A549 (cell line): ENCODE data around the gene ZNF566. TPM values are rescaled to one million over a fixed set of nuclear protein-coding genes. Genes with fewer than 3 reads are reported as not detected.

Source experiments
- ATAC-seq, 2 experiments: fragments of 200-7000 bp in 1 of 2; fragments of >200 bp in 1 of 2; cut with Nextera tagmentation in 1 of 2; cut with Tn5 transposase in 1 of 2; 3 replicates each; pipeline versions ENCODE4 v1.8.0 to v1.9.1; 2018 to 2020; ENCODE audit warnings: mild to moderate bottlenecking in 1 of 2, moderate library complexity in 1 of 2
- CTCF ChIA-PET: fragments of 300-600 bp; sonication (Branson Sonifier 250); formaldehyde crosslinking; extraction: SDS; loops from one replicate; lab custom pipeline; 2021; ENCODE audit warnings: antibody characterized with exemption, inconsistent platforms; lab: Yijun Ruan, JAX
- POLR2A ChIA-PET: fragments of 350-600 bp; formaldehyde crosslinking; extraction: SDS; loops from one replicate; lab custom pipeline; 2021; ENCODE audit warnings: antibody characterized with exemption, inconsistent platforms; lab: Yijun Ruan, JAX
- DNase-seq, 2 experiments: peaks; one replicate each; pipeline versions ENCODE4 v3.0.0 to v3.0.0-alpha.2; 2011 to 2016; ENCODE audit warnings: low read depth in 1 of 2, low spot score in 1 of 2
- FAIRE-seq: peaks from 2 replicates; lab custom pipeline; 2011; peaks lifted over from hg19 to GRCh38; lab: Jason Lieb, UNC
- H3K27ac ChIP-seq, 2 experiments: fragments of >200 bp; sonication (Bioruptor Twin); formaldehyde crosslinking; 3 replicates each; pipeline ENCODE4 v1.5.1; 2016 to 2017
- H3K4me1 ChIP-seq: fragments of >200 bp; sonication (Bioruptor Twin); formaldehyde crosslinking; 3 replicates; pipeline ENCODE4 v1.6.1; 2016
- H3K4me2 ChIP-seq: fragments of >200 bp; sonication (Bioruptor Twin); formaldehyde crosslinking; 3 replicates; pipeline ENCODE4 v1.6.1; 2016
- H3K4me3 ChIP-seq: fragments of >200 bp; sonication (Bioruptor Twin); formaldehyde crosslinking; 3 replicates; pipeline ENCODE4 v1.5.1; 2016
- H3K9me3 ChIP-seq: fragments of >200 bp; sonication (Bioruptor Twin); formaldehyde crosslinking; 3 replicates; pipeline ENCODE4 v1.6.1; 2016
- BHLHE40 ChIP-seq: IDR thresholded peaks from 2 replicates; pipeline ENCODE4 v1.6.1; 2012; ENCODE audit warnings: low read depth, low read length, inconsistent platforms
- CHD4 ChIP-seq: fragments of 200-600 bp; sonication (generic); IDR thresholded peaks from 2 replicates; pipeline ENCODE4 v1.6.1; 2016; ENCODE audit warnings: antibody characterized with exemption, mild to moderate bottlenecking, borderline replicate concordance
- EHF ChIP-seq: fragments of 250-450 bp; sonication (Bioruptor Pico); IDR thresholded peaks from 2 replicates; pipeline ENCODE4 v1.5.0; 2020; ENCODE audit warnings: mild to moderate bottlenecking
- EHMT2 ChIP-seq: fragments of 200-600 bp; sonication (generic); IDR thresholded peaks from 2 replicates; pipeline ENCODE4 v1.6.1; 2016; ENCODE audit warnings: antibody characterized with exemption, low read depth, mild to moderate bottlenecking, moderate library complexity
- EP300 ChIP-seq, 2 experiments: fragments of >200 bp; sonication (Bioruptor Twin); formaldehyde crosslinking; IDR thresholded peaks; 2 replicates in 1 of 2; 3 replicates in 1 of 2; pipeline ENCODE4 v1.6.1; 2016 to 2017
- ESRRA ChIP-seq: fragments of 150-350 bp; IDR thresholded peaks from 2 replicates; pipeline ENCODE4 v1.6.1; 2014; ENCODE audit warnings: mild to moderate bottlenecking, low read length, borderline replicate concordance
- FOSL2 ChIP-seq, 2 experiments: fragments of 450-650 bp in 1 of 2; fragments of >200 bp in 1 of 2; sonication (Bioruptor Twin) in 1 of 2; formaldehyde crosslinking; IDR thresholded peaks; 2 replicates each; pipeline versions ENCODE4 v1.5.0 to v1.6.1; 2016 to 2020; ENCODE audit warnings: mild to moderate bottlenecking in 1 of 2, moderate library complexity in 1 of 2
- HOXB13 ChIP-seq: fragments of 250-450 bp; sonication (Bioruptor Pico); IDR thresholded peaks from 2 replicates; pipeline ENCODE4 v1.5.0; 2020; ENCODE audit warnings: low read depth, mild to moderate bottlenecking, moderate library complexity
- HOXB5 ChIP-seq: fragments of 250-450 bp; sonication (Bioruptor Pico); IDR thresholded peaks from 2 replicates; pipeline ENCODE4 v1.5.0; 2020; ENCODE audit warnings: mild to moderate bottlenecking, moderate library complexity
- JUNB ChIP-seq: fragments of >200 bp; sonication (Bioruptor Twin); formaldehyde crosslinking; IDR thresholded peaks from 2 replicates; pipeline ENCODE4 v1.6.1; 2016
- MAZ ChIP-seq: fragments of 150-350 bp; IDR thresholded peaks from 2 replicates; pipeline ENCODE4 v1.6.1; 2014; ENCODE audit warnings: antibody characterized with exemption, low read depth, low read length, borderline replicate concordance
- MYC ChIP-seq: IDR thresholded peaks from 2 replicates; pipeline ENCODE4 v1.6.1; 2012; ENCODE audit warnings: mild to moderate bottlenecking, inconsistent platforms, low read length, improper control_type of control experiment, borderline replicate concordance
- NR3C1 ChIP-seq: fragments of >200 bp; sonication (Bioruptor Twin); formaldehyde crosslinking; IDR thresholded peaks from 3 replicates; pipeline ENCODE4 v1.6.1; 2017
- POLR2AphosphoS2 ChIP-seq: conservative IDR thresholded peaks from 2 replicates; pipeline ENCODE4 v1.6.1; 2012; ENCODE audit warnings: low read length, improper control_type of control experiment, inconsistent platforms
- SMC3 ChIP-seq: fragments of >200 bp; sonication (Bioruptor Twin); formaldehyde crosslinking; IDR thresholded peaks from 3 replicates; pipeline ENCODE4 v1.6.1; 2018; ENCODE audit warnings: inconsistent platforms
- SREBF2 ChIP-seq: fragments of 450-650 bp; IDR thresholded peaks from 2 replicates; pipeline ENCODE4 v1.6.1; 2014; ENCODE audit warnings: mild to moderate bottlenecking, moderate library complexity
- ZSCAN20 ChIP-seq: fragments of 250-450 bp; sonication (Bioruptor Pico); IDR thresholded peaks from 2 replicates; pipeline ENCODE4 v1.8.0; 2022; ENCODE audit warnings: mild to moderate bottlenecking, moderate library complexity
- WGBS: methylation state at CpG from one replicate; pipeline ENCODE4 v1.1.6; 2017; ENCODE audit errors: missing lambda C conversion rate; 5-methylcytosine and 5-hydroxymethylcytosine counted together
- polyA plus RNA-seq, 4 experiments: library from polyadenylated mRNA; depleted of rRNA in 3 of 4; stranded (reverse); fragments of >200 nt; fragmentation: RNase III in 1 of 4; extraction: RNeasy Plus Mini Kit Qiagen cat#74134 plus additional on column Dnase treatment in 1 of 4; gene quantifications; 2 replicates in 3 of 4; 3 replicates in 1 of 4; pipeline ENCODE4 v1.2.3, GENCODE V29; 2011 to 2017
- TF ChIP-seq, protein P1 (sequence below): fragments of >200 bp; sonication (Bioruptor Twin); formaldehyde crosslinking; IDR thresholded peaks from 2 replicates; pipeline ENCODE4 v1.6.1; 2016
- TF ChIP-seq, protein P2 (sequence below): IDR thresholded peaks from 2 replicates; pipeline ENCODE4 v1.6.1; 2012
- TF ChIP-seq, protein P3 (sequence below): fragments of 250-450 bp; sonication (Bioruptor Pico); IDR thresholded peaks from 2 replicates; pipeline ENCODE4 v1.5.0; 2021; ENCODE audit warnings: mild to moderate bottlenecking, moderate library complexity, borderline replicate concordance

Gene ZNF566
- polyA plus RNA-seq, 2 of the 4 experiments (the other 2 are of a cell fraction) = 12.0 to 13.0 TPM

DNA sequence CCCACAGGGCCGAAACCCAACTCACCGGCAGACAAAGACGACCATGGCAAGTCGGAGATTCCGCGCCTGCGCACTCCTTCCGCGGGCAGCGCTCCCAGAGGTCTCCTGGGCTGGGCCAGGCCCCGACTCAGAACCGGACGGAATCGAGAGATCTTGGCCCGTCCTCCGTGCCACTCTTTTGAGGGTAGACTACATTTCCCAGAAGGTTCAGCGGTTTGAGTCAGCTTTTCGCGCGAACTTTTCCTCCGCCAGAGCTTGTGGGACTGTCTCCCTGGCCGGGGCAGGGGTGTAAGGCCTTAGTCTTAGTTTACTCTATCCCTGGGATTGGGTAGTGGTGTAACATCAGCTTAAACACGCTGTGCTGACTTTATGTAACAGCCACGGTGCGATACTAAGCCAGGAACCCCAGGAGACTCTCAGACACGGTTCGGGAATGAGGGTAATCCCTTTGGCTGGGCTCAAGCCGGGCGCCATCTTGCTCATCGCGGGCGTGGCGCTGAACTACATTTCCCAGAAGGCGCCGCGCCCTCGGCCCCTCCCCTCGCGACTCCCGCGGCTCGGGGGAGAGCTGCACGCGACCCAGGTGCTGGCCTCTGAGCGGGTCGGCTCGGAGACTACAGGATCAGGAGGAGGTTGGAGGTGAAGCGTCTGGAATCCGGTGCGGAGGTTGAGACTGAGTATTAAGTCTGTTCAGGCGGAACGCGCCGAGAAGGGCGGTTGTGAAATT lies 39.0 kb upstream of the ZNF566 start, which contains the start of gene ZNF260 (continued):
- TF ChIP-seq ZSCAN20 = no peak
- TF ChIP-seq FOSL2 (IDR thresholded peaks at IDR 0.05) = no peak
- TF ChIP-seq FOSL2 (CRISPR knock-in tag; IDR thresholded peaks at IDR 0.05) = peak; percentile 64
- TF ChIP-seq POLR2AphosphoS2 = no peak

DNA sequence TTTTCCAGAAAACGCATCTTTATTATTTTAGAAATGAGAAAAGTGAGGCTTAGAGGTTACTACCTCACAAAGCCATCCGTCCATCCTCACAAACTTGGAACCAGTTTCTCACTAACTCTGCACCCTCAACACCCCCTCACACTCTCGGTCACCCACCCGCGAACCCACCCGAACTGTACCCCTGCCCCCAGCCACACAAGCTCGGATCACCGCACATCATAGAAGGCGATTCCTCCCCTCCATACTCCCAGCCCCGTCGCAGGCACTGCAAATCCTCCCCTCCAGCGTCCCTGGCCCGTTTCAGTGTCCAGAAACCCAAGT lies 38.5 kb upstream of the ZNF566 start:
- peaks cover 80% of the 10 kb centered on the region for H3K9me3 ChIP-seq
- no peak; a peak in 1 of 6 replicates for ATAC-seq
- peak overlapping the region; percentile 61 for H3K4me2 ChIP-seq
- CTCF ChIA-PET = interaction anchor here (1.4 to 1.6 kb wide), 2 partner anchors 34 to 150 kb away, joined by 3 to 4 read pairs; no protein-coding TSS in a partner anchor
- 0 out of 2 replicates have a peak, but pooled peaks have one; percentile 5 for TF ChIP-seq MYC
- TF ChIP-seq EP300 (IDR thresholded peaks at IDR 0.05) = no peak
- TF ChIP-seq EHF (CRISPR knock-in tag) = no peak
- H3K27ac ChIP-seq = peak overlapping the region; percentile 84 to 87
- FAIRE-seq = no peak
- no peak for DNase-seq
- no peaks in the 10 kb centered on the region for H3K4me1 ChIP-seq
- POLR2A ChIA-PET = interaction anchor here (0.9 to 2.5 kb wide), 10 partner anchors 13 to 400 kb away, joined by 3 to 49 read pairs (median 8); partner anchors contain the start of genes ZFP14, ZNF146, ZNF461 and ZNF529
- WGBS = 4% methylated on average over 12 of the region's 13 CpGs
- H3K4me3 ChIP-seq = peak overlapping the region; percentile 62

DNA sequence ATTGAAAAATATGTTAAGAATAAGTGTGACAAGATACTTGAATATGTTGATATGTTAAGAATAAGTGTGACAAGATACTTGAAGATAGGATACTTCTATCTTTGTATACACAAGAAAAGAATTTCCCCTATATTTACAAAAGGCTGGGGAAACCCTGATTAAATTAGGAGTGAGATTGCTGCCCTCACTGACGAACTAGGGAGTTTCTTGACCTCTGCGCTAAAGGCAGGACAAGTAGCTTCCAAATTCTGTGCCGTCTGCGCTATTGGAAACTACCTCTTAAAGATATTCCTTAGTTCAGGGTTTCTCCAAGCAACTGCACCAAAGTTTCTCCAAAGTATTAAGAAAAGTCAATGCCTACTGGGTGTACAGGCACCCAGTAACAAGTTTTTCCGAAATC lies 38.0 kb upstream of the ZNF566 start:
- peak overlapping the region; percentile 61 for H3K4me2 ChIP-seq
- H3K27ac ChIP-seq = peak overlapping the region; percentile 84 to 87; a peak in 4 of 6 replicates
- H3K9me3 ChIP-seq = peaks cover 81% of the 10 kb centered on the region
- POLR2A ChIA-PET = interaction anchor here (1.7 to 2.5 kb wide), 5 partner anchors 38 to 399 kb away, joined by 7 to 49 read pairs (median 19); partner anchors contain the start of genes ZFP14, ZNF461, ZNF529 and ZNF566
- no peak for DNase-seq
- no peaks in the 10 kb centered on the region for H3K4me1 ChIP-seq
- peak overlapping the region; percentile 62 for H3K4me3 ChIP-seq
- 62% methylated on average over 5 of the region's 5 CpGs for WGBS
- TF ChIP-seq MAZ (no peak), SMC3 (no peak), SREBF2 (no peak), ESRRA (no peak), BHLHE40 (no peak), NR3C1 (no peak), HOXB13 (CRISPR knock-in tag) (no peak), MYC (no peak), CHD4 (no peak), EHMT2 (no peak), HOXB5 (no peak), JUNB (no peak)
- TF ChIP-seq, protein P1, sequence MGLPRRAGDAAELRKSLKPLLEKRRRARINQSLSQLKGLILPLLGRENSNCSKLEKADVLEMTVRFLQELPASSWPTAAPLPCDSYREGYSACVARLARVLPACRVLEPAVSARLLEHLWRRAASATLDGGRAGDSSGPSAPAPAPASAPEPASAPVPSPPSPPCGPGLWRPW = no peak
- TF ChIP-seq, protein P2, sequence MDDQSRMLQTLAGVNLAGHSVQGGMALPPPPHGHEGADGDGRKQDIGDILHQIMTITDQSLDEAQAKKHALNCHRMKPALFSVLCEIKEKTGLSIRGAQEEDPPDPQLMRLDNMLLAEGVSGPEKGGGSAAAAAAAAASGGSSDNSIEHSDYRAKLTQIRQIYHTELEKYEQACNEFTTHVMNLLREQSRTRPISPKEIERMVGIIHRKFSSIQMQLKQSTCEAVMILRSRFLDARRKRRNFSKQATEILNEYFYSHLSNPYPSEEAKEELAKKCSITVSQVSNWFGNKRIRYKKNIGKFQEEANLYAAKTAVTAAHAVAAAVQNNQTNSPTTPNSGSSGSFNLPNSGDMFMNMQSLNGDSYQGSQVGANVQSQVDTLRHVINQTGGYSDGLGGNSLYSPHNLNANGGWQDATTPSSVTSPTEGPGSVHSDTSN = no peak
- TF ChIP-seq, protein P3, sequence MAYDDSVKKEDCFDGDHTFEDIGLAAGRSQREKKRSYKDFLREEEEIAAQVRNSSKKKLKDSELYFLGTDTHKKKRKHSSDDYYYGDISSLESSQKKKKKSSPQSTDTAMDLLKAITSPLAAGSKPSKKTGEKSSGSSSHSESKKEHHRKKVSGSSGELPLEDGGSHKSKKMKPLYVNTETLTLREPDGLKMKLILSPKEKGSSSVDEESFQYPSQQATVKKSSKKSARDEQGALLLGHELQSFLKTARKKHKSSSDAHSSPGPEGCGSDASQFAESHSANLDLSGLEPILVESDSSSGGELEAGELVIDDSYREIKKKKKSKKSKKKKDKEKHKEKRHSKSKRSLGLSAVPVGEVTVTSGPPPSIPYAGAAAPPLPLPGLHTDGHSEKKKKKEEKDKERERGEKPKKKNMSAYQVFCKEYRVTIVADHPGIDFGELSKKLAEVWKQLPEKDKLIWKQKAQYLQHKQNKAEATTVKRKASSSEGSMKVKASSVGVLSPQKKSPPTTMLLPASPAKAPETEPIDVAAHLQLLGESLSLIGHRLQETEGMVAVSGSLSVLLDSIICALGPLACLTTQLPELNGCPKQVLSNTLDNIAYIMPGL (CRISPR knock-in tag) = no peak
- TF ChIP-seq, all 56 proteins: peak for 0
- no peak for ATAC-seq
- CTCF ChIA-PET = interaction anchor here (1.1 to 1.6 kb wide), 2 partner anchors 33 to 399 kb away, joined by 3 to 4 read pairs; no protein-coding TSS in a partner anchor
- FAIRE-seq = no peak
